Neural cell (in vitro differentiated cells): ENCODE measurements around the gene CASP2. TPM values are rescaled to one million over a fixed set of nuclear protein-coding genes. Genes with fewer than 3 reads are reported as not detected.

Source experiments
- H2AFZ ChIP-seq: fragments of 200-600, 300-800 bp; sonication (generic), shearing (Covaris generic); 2 replicates; pipeline ENCODE4 v1.6.0; 2014; ENCODE audit warnings: low read depth, mild to moderate bottlenecking, antibody characterized with exemption, low read length, moderate library complexity
- H3F3A ChIP-seq: fragments of 200-600 bp; shearing (Covaris generic); 2 replicates; pipeline ENCODE4 v1.6.1; 2016; ENCODE audit warnings: mild to moderate bottlenecking, moderate library complexity, mixed read lengths, antibody characterized with exemption, low read length; ENCODE audit not compliant: insufficient read depth, poor library complexity, severe bottlenecking
- H3K27ac ChIP-seq: fragments of 200-600, 300-800 bp; sonication (generic), shearing (Covaris generic); 2 replicates; pipeline ENCODE4 v1.5.1; 2014; ENCODE audit warnings: mild to moderate bottlenecking, low read length, moderate library complexity
- H3K27me3 ChIP-seq: fragments of 300-800, 200-600 bp; sonication (generic), shearing (Covaris generic); 2 replicates; pipeline ENCODE4 v1.6.0; 2014; ENCODE audit warnings: mild to moderate bottlenecking, low read depth, low read length, moderate library complexity; ENCODE audit not compliant: insufficient read depth
- H3K36me3 ChIP-seq: fragments of 300-800, 200-600 bp; sonication (generic), shearing (Covaris generic); 2 replicates; pipeline ENCODE4 v1.5.1; 2014; ENCODE audit warnings: mild to moderate bottlenecking, antibody characterized with exemption, low read length, moderate library complexity; ENCODE audit not compliant: insufficient read depth
- H3K4me2 ChIP-seq: fragments of 300-800, 200-600 bp; sonication (generic), shearing (Covaris generic); 2 replicates; pipeline ENCODE4 v1.6.0; 2014; ENCODE audit warnings: mild to moderate bottlenecking, low read length
- H3K4me3 ChIP-seq: fragments of 300-800, 200-600 bp; sonication (generic), shearing (Covaris generic); 2 replicates; pipeline ENCODE4 v1.5.1; 2014; ENCODE audit warnings: mild to moderate bottlenecking, low read length, moderate library complexity
- H3K79me2 ChIP-seq: fragments of 200-600 bp; shearing (Covaris generic); replicated peaks from 2 replicates; pipeline ENCODE4 v1.6.0; 2014; ENCODE audit warnings: mild to moderate bottlenecking, low read length, moderate library complexity; ENCODE audit not compliant: insufficient read depth
- H3K9ac ChIP-seq: fragments of 300-800, 200-600 bp; sonication (generic), shearing (Covaris generic); 2 replicates; pipeline ENCODE4 v1.6.1; 2016; ENCODE audit warnings: mild to moderate bottlenecking, low read length, mixed read lengths
- H3K9me2 ChIP-seq: fragments of 200-600 bp; shearing (Covaris generic); 2 replicates; pipeline ENCODE4 v1.6.1; 2016; ENCODE audit warnings: mild to moderate bottlenecking, low read length, mixed read lengths; ENCODE audit not compliant: insufficient read depth
- H3K9me3 ChIP-seq: fragments of 200-600, 300-800 bp; sonication (generic), shearing (Covaris generic); 2 replicates; pipeline ENCODE4 v1.6.1; 2016; ENCODE audit warnings: mild to moderate bottlenecking, mixed run types, low read length, moderate library complexity, mixed read lengths
- H4K20me1 ChIP-seq: fragments of 200-600 bp; shearing (Covaris generic); 2 replicates; pipeline ENCODE4 v1.6.1; 2016; ENCODE audit warnings: mild to moderate bottlenecking, mixed run types; ENCODE audit not compliant: insufficient read depth
- CTCF ChIP-seq: fragments of 450-650 bp; IDR thresholded peaks from 2 replicates; pipeline ENCODE4 v1.5.1; 2014; ENCODE audit warnings: antibody characterized with exemption, mild to moderate bottlenecking, moderate library complexity; ENCODE audit not compliant: poor library complexity, severe bottlenecking
- EP300 ChIP-seq: fragments of 450-650 bp; conservative IDR thresholded peaks from 2 replicates; pipeline ENCODE4 v1.6.1; 2014; ENCODE audit warnings: antibody characterized with exemption, mild to moderate bottlenecking, moderate library complexity; ENCODE audit not compliant: poor library complexity, severe bottlenecking
- EZH2 ChIP-seq: fragments of 200-600, 300-800 bp; shearing (Covaris generic), sonication (generic); IDR thresholded peaks from 2 replicates; pipeline ENCODE4 v1.6.1; 2014; ENCODE audit warnings: antibody characterized with exemption, low read length, borderline replicate concordance, mild to moderate bottlenecking; ENCODE audit not compliant: insufficient read depth, poor library complexity, severe bottlenecking
- MXI1 ChIP-seq: fragments of 450-650 bp; conservative IDR thresholded peaks from 2 replicates; pipeline ENCODE4 v1.6.1; 2014; ENCODE audit warnings: antibody characterized with exemption, mild to moderate bottlenecking; ENCODE audit not compliant: poor library complexity, severe bottlenecking
- POLR2AphosphoS5 ChIP-seq: IDR thresholded peaks from 2 replicates; pipeline ENCODE4 v1.6.1; 2012
- RAD21 ChIP-seq: fragments of 450-650 bp; conservative IDR thresholded peaks from 2 replicates; pipeline ENCODE4 v1.6.1; 2014; ENCODE audit warnings: antibody characterized with exemption, mild to moderate bottlenecking, moderate library complexity
- REST ChIP-seq: IDR thresholded peaks from 2 replicates; pipeline ENCODE4 v1.6.1; 2012; ENCODE audit warnings: borderline replicate concordance
- SMC3 ChIP-seq: fragments of 450-650 bp; conservative IDR thresholded peaks from 2 replicates; pipeline ENCODE4 v1.6.1; 2014; ENCODE audit warnings: antibody characterized with exemption, mild to moderate bottlenecking, moderate library complexity; ENCODE audit not compliant: poor library complexity
- TAF1 ChIP-seq: IDR thresholded peaks from 2 replicates; pipeline ENCODE4 v1.6.1; 2012; ENCODE audit warnings: low read depth
- polyA plus RNA-seq: library from polyadenylated mRNA; depleted of rRNA; stranded (reverse); fragments of >200 nt; gene quantifications from 2 replicates; pipeline ENCODE4 v1.2.3, GENCODE V29; 2014

CASP2 gene
- polyA plus RNA-seq, 1 donor from 2014 or later, result 9.0 TPM

- Histone ChIP-seq H3K79me2 (no peaks in the 10 kb centered on the region), H3F3A (no peaks in the 10 kb centered on the region), H3K27me3 (no peaks in the 10 kb centered on the region), H3K36me3 (no peaks in the 10 kb centered on the region), H3K4me2 (no peak overlapping the region), H3K9me3 (no peaks in the 10 kb centered on the region), H2AFZ (no peak overlapping the region), H3K9ac (no peak overlapping the region), H3K4me3 (no peak overlapping the region), H4K20me1 (no peaks in the 10 kb centered on the region), H3K27ac (no peak overlapping the region), H3K9me2 (no peaks in the 10 kb centered on the region)
- TF ChIP-seq EZH2 (no peak), RAD21 (no peak), SMC3 (no peak), CTCF (no peak), REST (no peak), TAF1 (no peak), POLR2AphosphoS5 (no peak), MXI1 (no peak), EP300 (no peak)
Measured at GRCh38 chr7:143256325-143256724, 31.8 kb upstream of the CASP2 start.

GRCh38 chr7:143256932-143257331 lies 31.2 kb upstream of the CASP2 start:
- Histone ChIP-seq H3F3A (no peaks in the 10 kb centered on the region), H2AFZ (no peak overlapping the region), H3K79me2 (no peaks in the 10 kb centered on the region), H4K20me1 (no peaks in the 10 kb centered on the region), H3K9me2 (no peaks in the 10 kb centered on the region), H3K4me3 (no peak overlapping the region), H3K9me3 (no peaks in the 10 kb centered on the region), H3K36me3 (no peaks in the 10 kb centered on the region), H3K4me2 (no peak overlapping the region), H3K27me3 (no peaks in the 10 kb centered on the region), H3K9ac (no peak overlapping the region), H3K27ac (no peak overlapping the region)
- TF ChIP-seq SMC3, result no peak
- no peak for TF ChIP-seq RAD21
- TF ChIP-seq MXI1, result no peak
- no peak for TF ChIP-seq CTCF
- no peak for TF ChIP-seq REST
- TF ChIP-seq EP300, result no peak
